ENCODE results near the gene PRR7. TPM values are rescaled to one million over a fixed set of nuclear protein-coding genes. Genes with fewer than 3 reads are reported as not detected.

PRR7 gene
- total and polyA plus RNA-seq, 2 experiments from 2014 or later, result 7.6 to 9.7 TPM

- TF ChIP-seq ZNF114 (CRISPR knock-in tag; IDR thresholded peaks at IDR 0.05) (no peak), ZNF331 (CRISPR knock-in tag; IDR thresholded peaks at IDR 0.05; ENCODE audit: low read depth) (no peak)
- peaks cover 18% of the 10 kb centered on the region for H3K27me3 Mint-ChIP-seq (ENCODE audit: insufficient read depth, low read depth, poor library complexity)
- no peak overlapping the region for H3K27ac Mint-ChIP-seq
These were observed 33.9 kb upstream of the PRR7 start for GRCh38 chr5:177412603-177413233.

GRCh38 chr5:177414481-177414880, 32.1 kb upstream of the PRR7 start:
- Mint-ChIP-seq H3K27ac (no peak overlapping the region), H3K36me3 (ENCODE audit: low read depth) (no peaks in the 10 kb centered on the region), H3K9me3 (no peaks in the 10 kb centered on the region), H3K4me3 (no peak overlapping the region), H3K4me1 (no peaks in the 10 kb centered on the region), H3K27me3 (ENCODE audit: insufficient read depth, low read depth, poor library complexity) (peaks cover 18% of the 10 kb centered on the region)
- peaks cover 7% of the 10 kb centered on the region; the same call in 1 of the 2 replicates for H3K9me2 ChIP-seq (ENCODE audit: insufficient read depth)
- H3K4me2 ChIP-seq, result no peak overlapping the region
- H4K20me1 ChIP-seq (replicated peaks; ENCODE audit: insufficient read depth), result no peaks in the 10 kb centered on the region
- no peak overlapping the region for H3K27ac ChIP-seq (ENCODE audit: low read depth)
- no peaks in the 10 kb centered on the region for H3F3A ChIP-seq (replicated peaks; ENCODE audit: low read depth)
- no peak overlapping the region for H3K4me3 ChIP-seq
- 0 out of 2 replicates have a peak, but pooled peaks cover 7% of the 10 kb centered on the region for H3K27me3 ChIP-seq (ENCODE audit: insufficient read depth)
- peak overlapping the region; percentile 69; the same call in 1 of the 2 replicates for H2AFZ ChIP-seq
- no peaks in the 10 kb centered on the region for H3K4me1 ChIP-seq (ENCODE audit: insufficient read depth)
- ATAC-seq (no peak), DNase-seq (ENCODE audit: low spot score) (no peak)
- H3K36me3 ChIP-seq (ENCODE audit: insufficient read depth), result no peaks in the 10 kb centered on the region
- no peaks in the 10 kb centered on the region for H3K79me2 ChIP-seq (replicated peaks; ENCODE audit: insufficient read depth)
- TF ChIP-seq ZNF331 (CRISPR knock-in tag; IDR thresholded peaks at IDR 0.05; ENCODE audit: low read depth), result no peak
- no peak for TF ChIP-seq ZNF114 (CRISPR knock-in tag; IDR thresholded peaks at IDR 0.05)
- TF ChIP-seq EZH2 (IDR thresholded peaks at IDR 0.05; ENCODE audit: low read depth, unreplicated experiment), result no peak
- TF ChIP-seq REST (IDR thresholded peaks at IDR 0.05; ENCODE audit: unreplicated experiment), result no peak
- TF ChIP-seq EZH2phosphoT487 (IDR thresholded peaks at IDR 0.05; ENCODE audit: unreplicated experiment), result no peak
- no peak for TF ChIP-seq STAT1 (IDR thresholded peaks at IDR 0.05; ENCODE audit: unreplicated experiment)
- no peak for TF ChIP-seq JUNB (IDR thresholded peaks at IDR 0.05; ENCODE audit: unreplicated experiment)
- no peak for TF ChIP-seq POLR2AphosphoS5 (IDR thresholded peaks at IDR 0.05; ENCODE audit: low read depth)
- no peak for TF ChIP-seq CTCF (conservative IDR thresholded peaks at IDR 0.05; ENCODE audit: low read depth in 2 of 2)
- TF ChIP-seq ETS1 (IDR thresholded peaks at IDR 0.05), result no peak

More at GRCh38 chr5:177412603-177413233, 33.9 kb upstream of the PRR7 start:
- no peak overlapping the region for H3K4me2 ChIP-seq
- H3K9me2 ChIP-seq (ENCODE audit: insufficient read depth), result peaks cover 7% of the 10 kb centered on the region; the same call in 1 of the 2 replicates
- H3K79me2 ChIP-seq (replicated peaks; ENCODE audit: insufficient read depth), result no peaks in the 10 kb centered on the region
- H3K9me3 Mint-ChIP-seq, result no peaks in the 10 kb centered on the region
- H3K4me3 Mint-ChIP-seq, result no peak overlapping the region
- no peaks in the 10 kb centered on the region for H3K36me3 ChIP-seq (ENCODE audit: insufficient read depth)
- no peaks in the 10 kb centered on the region for H3K4me1 Mint-ChIP-seq
- H3K36me3 Mint-ChIP-seq (ENCODE audit: low read depth), result no peaks in the 10 kb centered on the region
- ATAC-seq (no peak), DNase-seq (ENCODE audit: low spot score) (no peak)
- no peak overlapping the region for H3K27ac ChIP-seq (ENCODE audit: low read depth)
- H3K27me3 ChIP-seq (ENCODE audit: insufficient read depth), result 0 out of 2 replicates have a peak, but pooled peaks cover 12% of the 10 kb centered on the region
- no peak overlapping the region for H3K4me3 ChIP-seq
- no peaks in the 10 kb centered on the region for H4K20me1 ChIP-seq (replicated peaks; ENCODE audit: insufficient read depth)
- H3K4me1 ChIP-seq (ENCODE audit: insufficient read depth), result no peaks in the 10 kb centered on the region
- no peak overlapping the region for H2AFZ ChIP-seq
- H3F3A ChIP-seq (replicated peaks; ENCODE audit: low read depth), result no peaks in the 10 kb centered on the region

Measured in GM23338 (cell line).